IMR-90 (cell line): ENCODE data around the gene GRAMD1C. TPM values are rescaled to one million over a fixed set of nuclear protein-coding genes. Genes with fewer than 3 reads are reported as not detected.

ENCODE experiments used
- ATAC-seq: fragments of 200-7000 bp; cut with Tn5 transposase; 2 replicates; pipeline ENCODE4 v1.9.1; 2020; ENCODE audit warnings: low read depth, mild to moderate bottlenecking, moderate library complexity
- BruUV-seq: library from RNA; stranded (reverse); fragments of 400-500 nt; replicated peaks from 2 replicates; lab custom pipeline; 2021; lab: Mats Ljungman, UMichigan
- CTCF ChIA-PET: fragments of 300-600 bp; formaldehyde crosslinking; extraction: SDS; loops from one replicate; lab custom pipeline; 2021; ENCODE audit warnings: antibody characterized with exemption; lab: Yijun Ruan, JAX
- POLR2A ChIA-PET: fragments of 300-600 bp; sonication (Branson Sonifier 250); formaldehyde crosslinking; loops from one replicate; lab custom pipeline; 2022; ENCODE audit warnings: antibody characterized with exemption; ENCODE audit not compliant: unreplicated experiment; lab: Charles Lee
- DNase-seq: peaks from one replicate; pipeline ENCODE4 v3.0.0; 2013
- H2AFZ ChIP-seq: replicated peaks from 2 replicates; pipeline ENCODE3; 2013; ENCODE audit warnings: low read length, mild to moderate bottlenecking; ENCODE audit not compliant: poor library complexity
- H2AK5ac ChIP-seq: 2 replicates; pipeline ENCODE4 v1.6.1; 2013; ENCODE audit warnings: low read depth, low read length, inconsistent platforms
- H2AK9ac ChIP-seq: replicated peaks from 2 replicates; pipeline ENCODE3; 2013; ENCODE audit warnings: mild to moderate bottlenecking, low read depth, low read length, moderate library complexity; ENCODE audit not compliant: poor library complexity
- H2BK120ac ChIP-seq: 2 replicates; pipeline ENCODE4 v1.6.1; 2013; ENCODE audit warnings: low read depth, low read length, inconsistent platforms
- H2BK15ac ChIP-seq: 3 replicates; pipeline ENCODE4 v1.6.1; 2013; ENCODE audit warnings: low read depth, low read length, inconsistent platforms
- H2BK20ac ChIP-seq: 2 replicates; pipeline ENCODE4 v1.6.1; 2013; ENCODE audit warnings: low read depth, mild to moderate bottlenecking, inconsistent platforms, low read length, moderate library complexity
- H2BK5ac ChIP-seq: 2 replicates; pipeline ENCODE4 v1.6.1; 2013; ENCODE audit warnings: mild to moderate bottlenecking, low read depth, low read length, inconsistent platforms; ENCODE audit not compliant: poor library complexity, severe bottlenecking
- H3K14ac ChIP-seq: replicated peaks from 2 replicates; pipeline ENCODE4 v1.6.1; 2013; ENCODE audit warnings: low read depth, low read length, inconsistent platforms
- H3K18ac ChIP-seq: 2 replicates; pipeline ENCODE4 v1.6.1; 2013; ENCODE audit warnings: low read depth, low read length, control low read depth
- H3K23ac ChIP-seq: 2 replicates; pipeline ENCODE4 v1.6.1; 2013; ENCODE audit warnings: low read depth, low read length, inconsistent platforms
- H3K27ac ChIP-seq: 2 replicates; pipeline ENCODE4 v1.5.1; 2013; ENCODE audit warnings: mild to moderate bottlenecking, control low read depth, low read length; ENCODE audit not compliant: insufficient read depth
- H3K27me3 ChIP-seq: 2 replicates; pipeline ENCODE4 v1.6.1; 2013; ENCODE audit warnings: low read length; ENCODE audit not compliant: control insufficient read depth, insufficient read depth
- H3K36me3 ChIP-seq: 2 replicates; pipeline ENCODE4 v1.6.1; 2013; ENCODE audit warnings: low read length, mixed read lengths; ENCODE audit not compliant: control insufficient read depth, insufficient read depth
- H3K4ac ChIP-seq: 2 replicates; pipeline ENCODE4 v1.6.1; 2013; ENCODE audit warnings: low read depth, low read length, inconsistent platforms
- H3K4me1 ChIP-seq: 2 replicates; pipeline ENCODE4 v1.6.1; 2013; ENCODE audit warnings: low read length, mixed read lengths; ENCODE audit not compliant: control insufficient read depth, insufficient read depth
- H3K4me2 ChIP-seq: 2 replicates; pipeline ENCODE4 v1.6.1; 2013; ENCODE audit warnings: low read depth, mild to moderate bottlenecking, control low read depth, low read length, moderate library complexity
- H3K4me3 ChIP-seq: 2 replicates; pipeline ENCODE4 v1.5.1; 2013; ENCODE audit warnings: low read depth, mild to moderate bottlenecking, control low read depth, low read length, moderate library complexity; ENCODE audit not compliant: insufficient read depth
- H3K56ac ChIP-seq: 2 replicates; pipeline ENCODE4 v1.6.1; 2013; ENCODE audit warnings: low read length, inconsistent platforms; ENCODE audit not compliant: insufficient read depth; ENCODE audit errors: extremely low read depth
- H3K79me1 ChIP-seq, 2 experiments: 2 replicates each; pipeline ENCODE4 v1.6.1; 2013; ENCODE audit warnings: low read length in 2 of 2, inconsistent platforms in 1 of 2, low read depth in 1 of 2
- H3K9ac ChIP-seq: 2 replicates; pipeline ENCODE4 v1.6.1; 2013; ENCODE audit warnings: low read depth, low read length, control low read depth
- H3K9me1 ChIP-seq: 2 replicates; pipeline ENCODE4 v1.6.1; 2013; ENCODE audit warnings: low read length, inconsistent platforms; ENCODE audit not compliant: insufficient read depth
- H3K9me3 ChIP-seq: 2 replicates; pipeline ENCODE4 v1.6.1; 2013; ENCODE audit warnings: low read length; ENCODE audit not compliant: control insufficient read depth, insufficient read depth
- H4K20me1 ChIP-seq: 2 replicates; pipeline ENCODE4 v1.6.1; 2013; ENCODE audit warnings: low read length, inconsistent platforms; ENCODE audit not compliant: insufficient read depth
- H4K5ac ChIP-seq: 2 replicates; pipeline ENCODE4 v1.6.1; 2013; ENCODE audit warnings: mild to moderate bottlenecking, low read depth, low read length, control low read depth
- H4K8ac ChIP-seq, 2 experiments: 2 replicates each; pipeline ENCODE4 v1.6.1; 2013; ENCODE audit warnings: low read depth in 2 of 2, low read length in 2 of 2, control low read depth in 1 of 2, inconsistent platforms in 1 of 2
- H4K91ac ChIP-seq: 2 replicates; pipeline ENCODE4 v1.6.1; 2013; ENCODE audit warnings: low read depth, low read length, inconsistent platforms; ENCODE audit not compliant: insufficient read depth
- CTCF ChIP-seq: conservative IDR thresholded peaks from 2 replicates; pipeline ENCODE4 v1.5.1; 2012; ENCODE audit warnings: mild to moderate bottlenecking, low read depth, low read length, improper control_type of control experiment
- FOS ChIP-seq: fragments of 150-350 bp; IDR thresholded peaks from 2 replicates; pipeline ENCODE4 v1.6.1; 2016; ENCODE audit warnings: low read depth, low read length
- MAFK ChIP-seq: IDR thresholded peaks from 2 replicates; pipeline ENCODE4 v1.6.1; 2012; ENCODE audit warnings: low read depth, low read length, improper control_type of control experiment
- MAZ ChIP-seq: IDR thresholded peaks from 2 replicates; pipeline ENCODE4 v1.6.1; 2012; ENCODE audit warnings: low read depth, mild to moderate bottlenecking, low read length, improper control_type of control experiment, moderate library complexity, borderline replicate concordance
- NFE2L2 ChIP-seq: fragments of 150-350 bp; IDR thresholded peaks from 2 replicates; pipeline ENCODE4 v1.6.1; 2016; ENCODE audit warnings: low read depth, mild to moderate bottlenecking, low read length
- WGBS, 2 experiments: methylation state at CpG; one replicate each; pipeline versions ENCODE4 v1.1.5 to v1.1.7; 2013; ENCODE audit warnings: missing lambda C conversion rate in 2 of 2; ENCODE audit not compliant: insufficient read length in 1 of 2; ENCODE audit errors: extremely low coverage in 2 of 2; 5-methylcytosine and 5-hydroxymethylcytosine counted together
- dilution Hi-C: fragments of 300-500 bp; cut with HindIII; formaldehyde crosslinking; loops from one replicate; pipeline ENCODE4 v1.14.3; 2018; ENCODE audit warnings: low sequenced_read_pairs; ENCODE audit not compliant: unreplicated experiment
- in situ Hi-C: fragments of 300-500 bp; cut with MboI; formaldehyde crosslinking; loops from 3 replicates; pipeline ENCODE4 v1.14.3; 2019; ENCODE audit warnings: low sequenced_read_pairs, inconsistent platforms, mixed read lengths
- intact Hi-C: fragments of 100-400 bp; cut with micrococcal nuclease; formaldehyde crosslinking; loops from 2 replicates; pipeline ENCODE4 v1.10.0; 2022
- polyA plus RNA-seq, 3 experiments: library from polyadenylated mRNA; depleted of rRNA; stranded (reverse); fragments of >200 nt; gene quantifications; 2 replicates each; pipeline ENCODE4 v1.2.3, GENCODE V29; 2012; ENCODE audit warnings: low replicate concordance in 1 of 3
- total RNA-seq: library from RNA; depleted of rRNA; stranded (reverse); fragments of >200 nt; gene quantifications from 2 replicates; pipeline ENCODE4 v1.2.3, GENCODE V29; 2012

The GRAMD1C gene
- total and polyA plus RNA-seq, 2 of the 4 experiments (the other 2 are of a cell fraction), result 2.5 to 5.0 TPM

GRCh38 chr3:113894927-113895326 lies 56.3 kb downstream of the GRAMD1C start:
- CTCF ChIA-PET, result interaction anchor here (0.6 kb wide), 1 partner anchor 124 kb away, joined by 4 read pairs; no protein-coding TSS in a partner anchor
- dilution Hi-C loops, result no loop called here

More at GRCh38 chr3:113894927-113895326, 56.3 kb downstream of the GRAMD1C start:
- H2BK15ac ChIP-seq, result no peak overlapping the region
- no peak overlapping the region for H3K9ac ChIP-seq
- no peak overlapping the region for H3K14ac ChIP-seq
- no peak overlapping the region for H2BK5ac ChIP-seq
- no peaks in the 10 kb centered on the region for H3K9me1 ChIP-seq
- H2AK5ac ChIP-seq, result no peak overlapping the region
- H3K9me3 ChIP-seq, result no peaks in the 10 kb centered on the region
- no peak overlapping the region for H2BK20ac ChIP-seq
- H4K8ac ChIP-seq, result no peak overlapping the region
- H3K27me3 ChIP-seq, result no peaks in the 10 kb centered on the region
- H2AK9ac ChIP-seq, result no peak overlapping the region
- H3K18ac ChIP-seq, result no peak overlapping the region
- H2AFZ ChIP-seq, result no peak overlapping the region
- no peaks in the 10 kb centered on the region for H3K36me3 ChIP-seq
- H4K5ac ChIP-seq, result no peak overlapping the region
- no peak overlapping the region for H3K56ac ChIP-seq
- DNase-seq, result no peak
- in situ Hi-C loops, result no loop called here
- H3K4me1 ChIP-seq, result no peaks in the 10 kb centered on the region
- no peak overlapping the region for H4K91ac ChIP-seq
- no peaks in the 10 kb centered on the region for H4K20me1 ChIP-seq
- no peak overlapping the region for H3K4ac ChIP-seq
- no TSS peak for BruUV-seq
- no peak for TF ChIP-seq MAZ
- no peak for TF ChIP-seq CTCF
- TF ChIP-seq FOS, result no peak
- no peak for TF ChIP-seq MAFK
- no peak for TF ChIP-seq NFE2L2
- H2BK120ac ChIP-seq, result no peak overlapping the region
- H3K27ac ChIP-seq, result no peak overlapping the region
- 83 to 100% methylated on average over 1 of the region's 4 CpGs for WGBS, 2 experiments
- H3K23ac ChIP-seq, result no peak overlapping the region
- H3K4me3 ChIP-seq, result no peak overlapping the region
- intact Hi-C loops, result no loop called here
- no peaks in the 10 kb centered on the region for H3K79me1 ChIP-seq
- POLR2A ChIA-PET, result no interaction called here
- no peak overlapping the region for H3K4me2 ChIP-seq
- ATAC-seq, result no peak
